GM12878 (cell line): Measurements from ENCODE around the gene PRDM15. TPM values are rescaled to one million over a fixed set of nuclear protein-coding genes. Genes with fewer than 3 reads are reported as not detected.

Experiments
- ATAC-seq: fragments of 200-7000 bp; cut with Tn5 transposase; 3 replicates; pipeline ENCODE4 v1.9.1; 2020; ENCODE audit warnings: mild to moderate bottlenecking, moderate library complexity
- BruUV-seq: library from RNA; stranded (reverse); fragments of 400-500 nt; replicated peaks from 2 replicates; lab custom pipeline; 2021; lab: Mats Ljungman, UMichigan
- CTCF ChIA-PET: fragments of 300-600 bp; sonication (Branson Sonifier 250); formaldehyde crosslinking; extraction: SDS; loops from one replicate; lab custom pipeline; 2021; ENCODE audit warnings: inconsistent platforms; lab: Yijun Ruan, JAX
- POLR2A ChIA-PET: fragments of 350-600 bp; formaldehyde crosslinking; extraction: SDS; loops from one replicate; lab custom pipeline; 2021; ENCODE audit warnings: inconsistent platforms; lab: Charles Lee
- RAD21 ChIA-PET: fragments of 300-600 bp; sonication (Branson Sonifier 250); formaldehyde crosslinking; loops from one replicate; lab custom pipeline; 2023; ENCODE audit warnings: antibody characterized with exemption; ENCODE audit not compliant: unreplicated experiment; lab: Charles Lee
- SMC1A ChIA-PET: fragments of 300-600 bp; sonication (Branson Sonifier 250); formaldehyde crosslinking; loops from one replicate; lab custom pipeline; 2023; ENCODE audit not compliant: unreplicated experiment, uncharacterized antibody; lab: Charles Lee
- DNase-seq: peaks from one replicate; pipeline ENCODE4 v3.0.0-alpha.2; 2011; ENCODE audit warnings: low read depth, low spot score
- FAIRE-seq: peaks from 3 replicates; lab custom pipeline; 2011; peaks lifted over from hg19 to GRCh38; lab: Jason Lieb, UNC
- H2AFZ ChIP-seq: 2 replicates; pipeline ENCODE4 v1.6.0; 2011; ENCODE audit warnings: low read depth, low read length, control low read depth; ENCODE audit not compliant: control insufficient read depth
- H3K27ac ChIP-seq: 2 replicates; pipeline ENCODE4 v1.5.1; 2011; ENCODE audit warnings: control low read depth; ENCODE audit not compliant: control insufficient read depth, insufficient read depth
- H3K27me3 ChIP-seq, 2 experiments: replicated peaks in 1 of 2; 2 replicates each; pipeline versions ENCODE4 v1.6.0 to v1.6.1; 2011; ENCODE audit warnings: low read length in 1 of 2; ENCODE audit not compliant: control insufficient read depth in 2 of 2, insufficient read depth in 2 of 2
- H3K36me3 ChIP-seq, 2 experiments: 2 replicates each; pipeline ENCODE4 v1.5.1; 2011; ENCODE audit warnings: low read length in 1 of 2; ENCODE audit not compliant: control insufficient read depth in 2 of 2, insufficient read depth in 2 of 2
- H3K4me1 ChIP-seq: 2 replicates; pipeline ENCODE4 v1.6.1; 2011; ENCODE audit warnings: mild to moderate bottlenecking, low read length, moderate library complexity, mixed read lengths; ENCODE audit not compliant: control insufficient read depth, insufficient read depth
- H3K4me2 ChIP-seq: 2 replicates; pipeline ENCODE4 v1.6.0; 2011; ENCODE audit warnings: control low read depth; ENCODE audit not compliant: control insufficient read depth, insufficient read depth
- H3K4me3 ChIP-seq: fragments of 200-600 bp; sonication (generic); 2 replicates; pipeline ENCODE4 v1.5.1; 2016
- H3K79me2 ChIP-seq: 2 replicates; pipeline ENCODE4 v1.6.0; 2011; ENCODE audit warnings: low read length; ENCODE audit not compliant: control insufficient read depth, insufficient read depth
- H3K9ac ChIP-seq: 2 replicates; pipeline ENCODE4 v1.8.0; 2011; ENCODE audit warnings: low read length, control low read depth, mixed read lengths; ENCODE audit not compliant: control insufficient read depth, insufficient read depth
- H3K9me3 ChIP-seq: replicated peaks from 3 replicates; pipeline ENCODE4 v1.5.1; 2011; ENCODE audit warnings: mild to moderate bottlenecking, low read length; ENCODE audit not compliant: control insufficient read depth, insufficient read depth
- H4K20me1 ChIP-seq: 2 replicates; pipeline ENCODE4 v1.6.0; 2011; ENCODE audit not compliant: control insufficient read depth, insufficient read depth
- BCL3 ChIP-seq: IDR thresholded peaks from 2 replicates; pipeline ENCODE4 v1.6.1; 2011; ENCODE audit warnings: borderline replicate concordance, low read depth, mild to moderate bottlenecking, moderate library complexity, low read length; ENCODE audit not compliant: insufficient read depth, poor library complexity, severe bottlenecking
- BCLAF1 ChIP-seq: fragments of 450-650 bp; IDR thresholded peaks from 2 replicates; pipeline ENCODE4 v1.6.1; 2017; ENCODE audit warnings: antibody characterized with exemption, mild to moderate bottlenecking, moderate library complexity
- EGR1 ChIP-seq, 2 experiments: IDR thresholded peaks; 1 replicate in 1 of 2; 2 replicates in 1 of 2; pipeline ENCODE4 v1.6.1; 2011 to 2012; ENCODE audit warnings: low read depth in 2 of 2, low read length in 2 of 2, borderline replicate concordance in 1 of 2, mild to moderate bottlenecking in 1 of 2, moderate library complexity in 1 of 2
- ESRRA ChIP-seq: IDR thresholded peaks from 2 replicates; pipeline ENCODE4 v1.6.1; 2012; ENCODE audit warnings: mild to moderate bottlenecking, low read length, improper control_type of control experiment
- JUNB ChIP-seq: IDR thresholded peaks from 2 replicates; pipeline ENCODE4 v1.6.1; 2016; ENCODE audit warnings: antibody characterized with exemption, mild to moderate bottlenecking
- KDM1A ChIP-seq: fragments of 200-600 bp; sonication (generic); IDR thresholded peaks from 2 replicates; pipeline ENCODE4 v1.6.1; 2016; ENCODE audit warnings: borderline replicate concordance
- LARP7 ChIP-seq: fragments of 450-650 bp; IDR thresholded peaks from 2 replicates; pipeline ENCODE4 v1.6.1; 2017; ENCODE audit warnings: mild to moderate bottlenecking
- NFYB ChIP-seq: IDR thresholded peaks from 2 replicates; pipeline ENCODE4 v1.6.1; 2011; ENCODE audit warnings: low read depth, mild to moderate bottlenecking, low read length, improper control_type of control experiment, moderate library complexity; ENCODE audit not compliant: insufficient read depth
- RAD21 ChIP-seq: IDR thresholded peaks from 2 replicates; pipeline ENCODE4 v1.6.1; 2011; ENCODE audit warnings: mild to moderate bottlenecking, low read depth, low read length, moderate library complexity; ENCODE audit not compliant: insufficient read depth
- ZNF592 ChIP-seq: fragments of 450-650 bp; IDR thresholded peaks from 2 replicates; pipeline ENCODE4 v1.6.1; 2017; ENCODE audit warnings: mild to moderate bottlenecking, moderate library complexity
- ZNF687 ChIP-seq: fragments of 450-650 bp; IDR thresholded peaks from 2 replicates; pipeline ENCODE4 v1.6.1; 2017; ENCODE audit warnings: mild to moderate bottlenecking, moderate library complexity
- WGBS: methylation state at CpG from one replicate; pipeline ENCODE4 v1.1.6; 2016; ENCODE audit warnings: low lambda C conversion rate; ENCODE audit not compliant: insufficient replicate concordance, insufficient coverage; ENCODE audit errors: missing lambda C conversion rate; 5-methylcytosine and 5-hydroxymethylcytosine counted together
- in situ Hi-C: fragments of 300-500 bp; cut with MboI; formaldehyde crosslinking; loops from 9 replicates; pipeline ENCODE4 v1.14.3; 2018; ENCODE audit warnings: mixed read lengths
- intact Hi-C: fragments of 100-400 bp; cut with micrococcal nuclease; formaldehyde crosslinking; loops from one replicate; pipeline ENCODE4 v1.14.2; 2022; ENCODE audit not compliant: unreplicated experiment
- polyA plus RNA-seq, 11 experiments: library from polyadenylated mRNA; depleted of rRNA in 4 of 11; unstranded in 6 of 11; stranded (reverse) in 5 of 11; fragments of >200 nt; fragmentation: Nextera tagmentation in 4 of 11; fragmentation: Illumina TruSeq in 1 of 11; extraction: Ambion mirVana in 4 of 11; extraction: Trizol in 1 of 11; gene quantifications; 1 replicate in 1 of 11; 2 replicates in 10 of 11; pipeline versions ENCODE4 v1.2.1 to v1.2.3, GENCODE V29; 2011 to 2016; ENCODE audit warnings: inconsistent platforms in 2 of 11, missing spikeins in 2 of 11, low read depth in 1 of 11
- total RNA-seq, 4 experiments: library from RNA; depleted of rRNA in 3 of 4; stranded (reverse); fragments of >200 nt in 3 of 4; fragmentation: Illumina TruSeq in 1 of 4; extraction: Trizol in 1 of 4; gene quantifications; 2 replicates each; pipeline versions ENCODE4 v1.2.1 to v1.2.3, GENCODE V29; 2013 to 2021

Gene PRDM15
- total and polyA plus RNA-seq, 10 of the 15 experiments (the other 5 are each of a cell fraction or from before 2014, with no cell fraction given): 2.2 to 16.0 (median 8.6) TPM

- WGBS: 73% methylated on average over 5 of the region's 5 CpGs
- intact Hi-C loops (no loop called here), in situ Hi-C loops (no loop called here)
- no peaks in the 10 kb centered on the region for H3K4me1 ChIP-seq
- no peak for DNase-seq
- no peak overlapping the region for H3K4me3 ChIP-seq
- ChIA-PET SMC1A (no interaction called here), RAD21 (interaction anchor here (2.0 kb wide), 1 partner anchor 148 kb away, joined by 7 read pairs; no protein-coding TSS in a partner anchor), POLR2A (no interaction called here), CTCF (interaction anchor here (1.3 kb wide), 1 partner anchor 56 kb away, joined by 4 read pairs; no protein-coding TSS in a partner anchor)
- peaks cover 18 to 22% of the 10 kb centered on the region in 2 experiments for H3K27me3 ChIP-seq
- H3K9ac ChIP-seq: no peak overlapping the region
- no peak overlapping the region for H3K4me2 ChIP-seq
- H4K20me1 ChIP-seq: no peaks in the 10 kb centered on the region
- no peak for ATAC-seq
- FAIRE-seq: no peak
- no TSS peak for BruUV-seq
- H3K79me2 ChIP-seq: no peaks in the 10 kb centered on the region
- no peaks in the 10 kb centered on the region for H3K9me3 ChIP-seq
- H3K27ac ChIP-seq: no peak overlapping the region
- H2AFZ ChIP-seq: no peak overlapping the region
- no peaks in the 10 kb centered on the region for H3K36me3 ChIP-seq
- no peak for TF ChIP-seq ZNF592
- no peak for TF ChIP-seq BCLAF1
- TF ChIP-seq LARP7: no peak
- no peak for TF ChIP-seq BCL3
- no peak for TF ChIP-seq KDM1A
- TF ChIP-seq JUNB: no peak
- no peak for TF ChIP-seq RAD21
- no peak for TF ChIP-seq ZNF687
- no peak for TF ChIP-seq ESRRA
- TF ChIP-seq EGR1 (IDR thresholded peaks at IDR 0.05; ENCODE audit: borderline replicate concordance in 1 of 2, low read depth in 2 of 2, low read length in 2 of 2): no peak
- TF ChIP-seq NFYB: no peak
Observed at GRCh38 chr21:41759926-41760325, 119.2 kb downstream of the PRDM15 start.
